HG02943 (cell line): ENCODE data around the gene C2CD3.
"Not testable (repeated sequence)": the region's sequence is repeated elsewhere in the genome, so short reads cannot be mapped to it uniquely, and the experiment has no call there.

Source experiments
- ATAC-seq: cut with Tn5 transposase; IDR thresholded peaks from one replicate; pipeline ENCODE4 v1.9.1; 2021; ENCODE audit warnings: mild to moderate bottlenecking, low read depth, moderate library complexity; ENCODE audit not compliant: unreplicated experiment

C2CD3 gene

GRCh38 chr11:74070723-74071492, 99.9 kb downstream of the C2CD3 start:
- ATAC-seq, result no peak

- no peak for ATAC-seq
Observed at GRCh38 chr11:74069146-74070046, 101.4 kb downstream of the C2CD3 start.

- not testable (repeated sequence) for ATAC-seq
Observed at GRCh38 chr11:74066663-74067062, 104.1 kb downstream of the C2CD3 start.

GRCh38 chr11:74065534-74065933, 105.3 kb downstream of the C2CD3 start:
- not testable (repeated sequence) for ATAC-seq

GRCh38 chr11:74063628-74064027, 107.2 kb downstream of the C2CD3 start:
- ATAC-seq, result not testable (repeated sequence)

GRCh38 chr11:74061599-74061998, 109.2 kb downstream of the C2CD3 start:
- not testable (repeated sequence) for ATAC-seq

- no peak for ATAC-seq
Observed at GRCh38 chr11:74057249-74058151, 113.3 kb downstream of the C2CD3 start.

GRCh38 chr11:74055938-74056337, 114.9 kb downstream of the C2CD3 start:
- no peak for ATAC-seq

GRCh38 chr11:74050465-74050864, 120.3 kb downstream of the C2CD3 start:
- ATAC-seq, result no peak

- ATAC-seq, result no peak
Observed at GRCh38 chr11:74048993-74049392, 121.8 kb downstream of the C2CD3 start.

GRCh38 chr11:74044538-74044937, 126.3 kb downstream of the C2CD3 start:
- ATAC-seq, result no peak

- ATAC-seq, result no peak
Observed at GRCh38 chr11:74043450-74043849, 127.4 kb downstream of the C2CD3 start.

GRCh38 chr11:74037309-74037708, 133.5 kb downstream of the C2CD3 start:
- no peak for ATAC-seq

- ATAC-seq, result no peak
Observed at GRCh38 chr11:74035264-74035663, 135.5 kb downstream of the C2CD3 start.

GRCh38 chr11:74033046-74033445, 137.8 kb downstream of the C2CD3 start:
- ATAC-seq, result no peak

GRCh38 chr11:74030723-74031676, 139.8 kb downstream of the C2CD3 start:
- no peak for ATAC-seq

- ATAC-seq, result no peak
Observed at GRCh38 chr11:74025467-74026166, 145.2 kb downstream of the C2CD3 start.

- no peak for ATAC-seq
Observed at GRCh38 chr11:74024261-74025029, 146.4 kb downstream of the C2CD3 start.
